ENCODE measurements around the gene TMEM120A. TPM values are rescaled to one million over a fixed set of nuclear protein-coding genes. Genes with fewer than 3 reads are reported as not detected.

The TMEM120A gene
- total RNA-seq, 3 donors from 2014 or later: 75.6 to 138 (median 88.4) TPM

- peaks cover 11% of the 10 kb centered on the region for H3K4me1 ChIP-seq (ENCODE audit: low read depth)
- no peak overlapping the region for H3K4me3 ChIP-seq
- intact Hi-C loops (cut with DNase I, micrococcal nuclease): no loop called here
- peak in 1 of 3 donors; percentile 4 for DNase-seq
- TF ChIP-seq, protein P1, sequence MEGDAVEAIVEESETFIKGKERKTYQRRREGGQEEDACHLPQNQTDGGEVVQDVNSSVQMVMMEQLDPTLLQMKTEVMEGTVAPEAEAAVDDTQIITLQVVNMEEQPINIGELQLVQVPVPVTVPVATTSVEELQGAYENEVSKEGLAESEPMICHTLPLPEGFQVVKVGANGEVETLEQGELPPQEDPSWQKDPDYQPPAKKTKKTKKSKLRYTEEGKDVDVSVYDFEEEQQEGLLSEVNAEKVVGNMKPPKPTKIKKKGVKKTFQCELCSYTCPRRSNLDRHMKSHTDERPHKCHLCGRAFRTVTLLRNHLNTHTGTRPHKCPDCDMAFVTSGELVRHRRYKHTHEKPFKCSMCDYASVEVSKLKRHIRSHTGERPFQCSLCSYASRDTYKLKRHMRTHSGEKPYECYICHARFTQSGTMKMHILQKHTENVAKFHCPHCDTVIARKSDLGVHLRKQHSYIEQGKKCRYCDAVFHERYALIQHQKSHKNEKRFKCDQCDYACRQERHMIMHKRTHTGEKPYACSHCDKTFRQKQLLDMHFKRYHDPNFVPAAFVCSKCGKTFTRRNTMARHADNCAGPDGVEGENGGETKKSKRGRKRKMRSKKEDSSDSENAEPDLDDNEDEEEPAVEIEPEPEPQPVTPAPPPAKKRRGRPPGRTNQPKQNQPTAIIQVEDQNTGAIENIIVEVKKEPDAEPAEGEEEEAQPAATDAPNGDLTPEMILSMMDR (IDR thresholded peaks at IDR 0.05): no peak
- no peaks in the 10 kb centered on the region for H3K9me3 ChIP-seq
- ATAC-seq: no peak
- H3K36me3 ChIP-seq (ENCODE audit: low read depth): peaks cover 5% of the 10 kb centered on the region
These were observed 5.6 kb downstream of the TMEM120A start for GRCh38 chr7:75988568-75989499.

DNA sequence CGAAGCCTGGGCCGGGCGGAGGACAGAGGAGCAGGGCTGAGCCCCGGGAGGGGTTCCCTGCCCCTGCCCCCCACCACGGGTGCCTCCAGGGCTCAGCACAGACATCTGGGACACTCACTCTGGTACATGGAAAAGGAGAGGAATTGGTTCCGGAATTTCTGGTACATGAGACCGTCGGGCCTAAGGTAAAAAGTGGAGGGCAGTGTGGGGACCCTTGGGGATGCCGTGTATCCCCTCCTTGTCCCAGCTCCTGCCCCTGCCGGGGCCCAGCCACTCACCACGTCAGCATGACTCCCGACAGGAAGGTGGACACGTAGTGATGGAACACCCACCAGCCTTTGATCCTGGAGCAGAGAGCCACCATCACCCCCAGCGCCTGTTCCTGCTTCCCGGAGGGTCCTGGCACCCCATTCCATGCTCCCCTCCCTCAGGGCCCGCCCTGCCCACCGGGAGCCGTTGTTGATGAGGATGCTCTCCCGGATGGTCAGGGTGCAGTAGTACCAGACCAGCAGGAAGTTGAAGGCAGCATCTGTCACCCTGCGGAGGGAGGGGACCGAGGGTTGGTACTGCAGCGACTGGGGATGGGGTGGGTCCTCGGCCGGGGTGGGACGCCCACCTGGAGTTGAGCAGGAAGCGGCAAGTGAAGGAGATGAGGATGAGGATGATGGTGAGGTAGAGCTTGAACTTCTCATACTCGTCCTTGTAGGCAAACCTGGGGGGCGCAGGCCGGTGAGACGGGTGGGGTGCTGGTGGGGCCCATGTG is 6.4 kb downstream of the TMEM120A start:
- intact Hi-C loops (cut with DNase I, micrococcal nuclease): no loop called here
- peaks cover 5% of the 10 kb centered on the region for H3K36me3 ChIP-seq (ENCODE audit: low read depth)
- peaks cover 4% of the 10 kb centered on the region for H3K4me1 ChIP-seq (ENCODE audit: low read depth)
- no peaks in the 10 kb centered on the region for H3K9me3 ChIP-seq
- no peak for DNase-seq
- TF ChIP-seq, protein P1 (IDR thresholded peaks at IDR 0.05): no peak
- no peak overlapping the region for H3K4me3 ChIP-seq
- no peak for ATAC-seq

- intact Hi-C loops (cut with DNase I, micrococcal nuclease): no loop called here
- DNase-seq (no peak), ATAC-seq (no peak)
- H3K4me3 ChIP-seq: no peak overlapping the region
- TF ChIP-seq, protein P1 (IDR thresholded peaks at IDR 0.05): no peak
- peaks cover 4% of the 10 kb centered on the region for H3K4me1 ChIP-seq (ENCODE audit: low read depth)
- no peaks in the 10 kb centered on the region for H3K9me3 ChIP-seq
- peaks cover 5% of the 10 kb centered on the region for H3K36me3 ChIP-seq (ENCODE audit: low read depth)
These were observed 7.2 kb downstream of the TMEM120A start for GRCh38 chr7:75987026-75987804.

DNA sequence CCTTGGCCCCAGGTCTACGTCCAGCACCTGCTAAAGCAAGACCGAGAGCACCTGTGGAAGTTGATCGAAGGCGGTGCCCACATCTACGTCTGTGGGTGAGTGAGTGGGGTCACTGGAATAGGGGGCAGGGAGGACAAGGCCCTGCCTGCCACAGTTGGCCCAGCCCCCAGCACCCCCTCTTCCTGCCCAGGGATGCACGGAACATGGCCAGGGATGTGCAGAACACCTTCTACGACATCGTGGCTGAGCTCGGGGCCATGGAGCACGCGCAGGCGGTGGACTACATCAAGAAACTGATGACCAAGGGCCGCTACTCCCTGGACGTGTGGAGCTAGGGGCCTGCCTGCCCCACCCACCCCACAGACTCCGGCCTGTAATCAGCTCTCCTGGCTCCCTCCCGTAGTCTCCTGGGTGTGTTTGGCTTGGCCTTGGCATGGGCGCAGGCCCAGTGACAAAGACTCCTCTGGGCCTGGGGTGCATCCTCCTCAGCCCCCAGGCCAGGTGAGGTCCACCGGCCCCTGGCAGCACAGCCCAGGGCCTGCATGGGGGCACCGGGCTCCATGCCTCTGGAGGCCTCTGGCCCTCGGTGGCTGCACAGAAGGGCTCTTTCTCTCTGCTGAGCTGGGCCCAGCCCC is 8.1 kb downstream of the TMEM120A start:
- intact Hi-C loops (cut with DNase I, micrococcal nuclease): no loop called here
- peaks cover 5% of the 10 kb centered on the region for H3K36me3 ChIP-seq (ENCODE audit: low read depth)
- no peak for ATAC-seq
- peak in 1 of 3 donors; percentile 50 for DNase-seq
- TF ChIP-seq, protein P1 (IDR thresholded peaks at IDR 0.05): no peak
- H3K4me1 ChIP-seq (ENCODE audit: low read depth): peaks cover 4% of the 10 kb centered on the region
- H3K9me3 ChIP-seq: no peaks in the 10 kb centered on the region
- H3K4me3 ChIP-seq: no peak overlapping the region

Data from mucosa of descending colon (tissue), 3 donors.